HG02943 (cell line): Measurements from ENCODE around the gene OPRM1.
"Not testable (repeated sequence)": the region's sequence is repeated elsewhere in the genome, so short reads cannot be mapped to it uniquely, and the experiment has no call there.

Experiments used
- ATAC-seq: cut with Tn5 transposase; IDR thresholded peaks from one replicate; pipeline ENCODE4 v1.9.1; 2021; ENCODE audit warnings: mild to moderate bottlenecking, low read depth, moderate library complexity; ENCODE audit not compliant: unreplicated experiment

Gene OPRM1

DNA sequence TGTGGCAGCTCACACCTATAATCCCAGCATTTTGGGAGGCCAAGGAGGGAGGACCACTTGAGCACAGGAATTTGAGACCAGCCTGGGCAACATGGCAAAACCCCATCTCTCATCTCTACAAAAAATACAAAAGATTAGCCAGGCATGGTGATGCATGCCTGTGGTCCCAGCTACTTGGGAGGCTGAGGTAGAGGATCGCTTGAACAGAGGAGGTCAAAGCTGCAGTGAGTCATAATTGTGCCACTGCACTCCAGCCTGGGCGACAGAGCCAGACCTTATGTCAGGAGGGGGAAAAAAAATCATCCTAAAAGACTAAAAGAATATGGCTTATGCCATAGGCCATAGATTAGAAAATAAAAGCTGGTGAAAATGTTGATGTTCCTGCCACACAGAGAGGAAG lies 39.6 kb downstream of the OPRM1 start:
- ATAC-seq: not testable (repeated sequence)

DNA sequence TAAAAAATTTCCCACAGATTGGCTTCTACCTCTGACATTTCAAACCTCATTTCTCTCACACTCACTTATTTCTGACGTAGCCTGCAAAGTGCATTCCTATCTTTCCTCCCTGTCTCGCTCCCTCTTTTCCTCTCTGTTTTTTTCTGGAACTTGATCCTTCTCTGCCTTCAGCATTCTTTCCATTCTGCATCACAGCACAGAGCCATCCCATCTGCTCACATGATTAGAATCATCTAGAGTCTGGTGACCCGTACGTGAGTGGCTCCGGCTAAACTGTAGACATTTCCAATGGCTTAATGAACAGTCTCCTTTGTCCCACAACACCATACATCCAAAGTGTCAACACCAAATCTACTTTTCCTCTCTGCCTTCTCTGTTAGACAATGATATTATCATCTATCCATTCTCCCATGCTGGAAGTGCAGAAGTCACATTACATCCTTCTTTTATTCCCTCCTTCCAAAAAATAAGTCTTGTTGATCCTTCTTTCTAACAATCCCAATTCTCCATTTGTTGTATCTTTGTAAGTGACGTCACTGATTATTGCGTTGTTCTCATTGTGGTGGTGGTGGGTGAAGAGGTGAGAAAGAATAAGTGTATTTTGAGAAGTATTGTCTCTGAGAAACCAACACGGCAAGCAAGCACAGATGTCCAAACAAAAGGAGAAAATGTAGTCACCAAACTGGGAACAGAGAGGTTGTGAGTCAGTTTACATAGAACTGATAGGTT lies 41.6 kb downstream of the OPRM1 start:
- ATAC-seq: no peak

DNA sequence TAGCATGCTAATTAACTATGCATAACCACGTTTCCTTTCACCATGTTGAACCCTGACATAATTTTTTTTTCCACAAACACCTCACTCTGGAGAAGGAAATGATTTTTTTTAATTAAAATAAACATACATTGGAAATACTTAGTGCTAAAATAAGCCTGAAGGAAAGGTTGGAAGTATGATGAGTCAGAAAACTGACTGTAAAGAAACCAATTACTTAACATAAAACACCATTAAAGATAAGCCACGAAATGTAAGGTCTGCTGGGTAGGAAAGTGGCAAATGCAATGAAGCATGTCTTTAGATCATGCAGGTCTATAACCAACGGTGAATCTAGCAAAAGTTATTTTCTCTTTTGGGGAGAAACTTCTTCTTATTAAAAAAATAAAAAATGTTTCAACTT lies 47.5 kb downstream of the OPRM1 start:
- ATAC-seq: no peak

DNA sequence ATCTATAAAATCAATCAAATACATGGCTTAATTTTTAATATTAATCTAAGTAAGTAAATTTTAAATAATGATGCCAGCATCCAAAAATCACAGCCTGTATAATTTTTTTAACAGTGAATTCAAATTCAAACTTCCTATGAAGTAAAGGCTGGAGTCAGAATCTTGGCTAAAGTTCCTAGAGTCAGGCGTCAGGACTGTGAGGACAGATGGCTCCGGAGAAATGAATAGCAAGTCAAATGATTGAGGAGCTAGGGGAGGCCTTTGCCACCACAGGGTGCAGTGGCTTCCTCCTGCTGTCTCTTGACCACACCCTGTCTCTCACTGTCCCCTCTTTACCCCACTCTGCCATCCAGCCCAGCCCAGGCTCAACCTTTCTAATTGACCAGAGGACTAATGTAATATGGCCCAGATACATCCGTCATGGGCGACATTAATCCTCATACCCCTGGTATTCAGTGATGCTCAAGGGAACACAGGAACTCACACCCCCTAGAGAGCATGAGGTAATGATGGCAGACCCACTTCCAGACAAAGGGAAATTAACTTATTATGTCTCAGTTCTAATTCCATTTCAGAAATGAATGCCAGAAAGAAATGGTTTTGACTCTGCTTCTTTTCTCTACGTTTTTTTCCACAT lies 53.4 kb downstream of the OPRM1 start:
- no peak for ATAC-seq

DNA sequence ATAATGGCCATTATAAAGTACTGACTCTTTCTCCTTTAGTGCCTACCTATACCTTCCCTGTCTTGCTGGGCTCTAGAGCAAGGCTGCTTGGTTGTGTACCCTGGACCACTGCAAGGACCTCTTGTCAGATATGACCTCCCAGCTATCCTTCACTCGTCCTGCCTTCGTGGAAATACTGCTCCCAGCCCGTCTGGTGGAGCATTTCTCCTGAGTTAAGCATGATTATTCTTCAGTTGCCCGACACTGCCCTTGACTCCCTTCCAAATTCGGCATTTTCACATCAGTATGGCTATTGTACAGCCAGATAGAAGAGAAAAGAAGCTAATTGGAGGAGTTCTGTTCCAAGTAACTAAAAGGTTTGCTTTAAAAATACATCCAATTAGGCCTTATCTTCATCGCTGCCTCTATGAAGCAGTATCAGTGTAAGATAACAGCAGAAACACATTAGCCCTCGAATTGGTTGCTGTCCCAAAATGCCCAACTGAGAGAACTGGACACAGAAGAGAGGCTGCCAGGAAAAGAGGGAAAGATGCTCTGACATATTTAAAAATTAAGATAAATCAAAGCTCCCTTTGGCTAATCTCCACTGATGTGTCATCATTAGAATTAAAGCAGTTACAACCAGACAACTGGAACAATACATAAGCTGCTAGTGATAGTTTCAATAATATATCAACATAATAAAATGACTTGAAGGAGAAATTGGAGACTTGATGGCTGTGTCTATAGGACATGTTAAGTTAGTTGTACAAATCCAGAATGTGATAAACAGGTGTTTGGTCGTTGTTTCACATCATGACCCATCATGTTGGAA lies 54.4 kb downstream of the OPRM1 start:
- ATAC-seq: no peak

DNA sequence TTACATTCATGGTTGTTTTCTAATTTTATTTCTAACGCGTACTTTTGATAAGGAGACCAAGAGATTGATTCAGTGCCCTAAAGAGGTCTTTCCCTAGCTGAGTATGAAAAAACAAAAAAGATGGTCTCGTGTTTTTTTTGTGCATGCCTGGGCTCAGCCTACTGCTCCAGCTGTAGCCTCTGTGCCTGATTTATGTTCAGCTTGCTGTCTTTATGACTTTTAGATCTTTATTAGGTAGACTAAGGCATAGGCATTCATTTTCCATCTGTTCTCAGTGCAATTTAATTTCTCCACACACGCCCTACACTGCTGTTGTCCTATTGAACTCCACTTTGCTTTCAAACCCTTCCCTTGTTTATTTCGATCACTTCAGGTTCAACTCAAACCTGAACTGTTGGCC lies 56.5 kb downstream of the OPRM1 start:
- ATAC-seq: no peak

DNA sequence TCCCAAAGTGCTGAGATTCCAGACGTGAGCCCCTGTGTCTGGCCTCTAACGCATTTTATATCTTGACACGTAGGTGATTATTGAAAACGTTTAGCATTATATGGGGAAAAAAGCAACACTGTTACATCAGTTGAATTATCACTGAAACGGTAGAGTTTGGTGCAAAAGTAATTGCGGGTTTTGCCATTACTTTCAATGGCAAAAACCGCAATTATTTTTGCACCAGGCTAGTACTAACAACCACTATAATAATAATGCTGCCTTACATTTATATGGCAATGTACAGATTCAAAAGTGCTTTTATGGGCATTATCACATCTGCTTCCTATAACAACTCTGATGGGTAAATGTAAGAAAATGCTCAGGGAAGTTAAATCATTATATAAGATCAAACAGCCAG lies 57.3 kb downstream of the OPRM1 start:
- ATAC-seq: no peak

DNA sequence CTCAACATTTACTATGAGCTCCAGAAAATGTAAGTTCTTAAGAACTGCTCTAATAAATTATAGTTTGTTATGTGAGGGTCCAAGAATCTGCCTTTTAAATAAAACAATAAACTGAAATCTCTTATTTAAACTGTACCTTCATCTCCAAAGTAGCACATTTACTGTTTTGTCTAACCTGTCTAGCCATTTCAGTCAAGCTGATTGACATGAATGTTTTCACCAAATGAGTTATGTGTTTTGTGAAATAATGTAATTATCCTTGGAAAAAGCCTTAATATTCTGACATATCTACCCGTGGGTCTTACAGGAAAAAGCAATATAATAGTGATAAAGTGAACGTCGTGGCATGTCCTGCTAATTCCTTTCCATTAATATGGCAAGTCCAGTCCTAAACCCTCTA lies 57.8 kb downstream of the OPRM1 start:
- no peak for ATAC-seq

DNA sequence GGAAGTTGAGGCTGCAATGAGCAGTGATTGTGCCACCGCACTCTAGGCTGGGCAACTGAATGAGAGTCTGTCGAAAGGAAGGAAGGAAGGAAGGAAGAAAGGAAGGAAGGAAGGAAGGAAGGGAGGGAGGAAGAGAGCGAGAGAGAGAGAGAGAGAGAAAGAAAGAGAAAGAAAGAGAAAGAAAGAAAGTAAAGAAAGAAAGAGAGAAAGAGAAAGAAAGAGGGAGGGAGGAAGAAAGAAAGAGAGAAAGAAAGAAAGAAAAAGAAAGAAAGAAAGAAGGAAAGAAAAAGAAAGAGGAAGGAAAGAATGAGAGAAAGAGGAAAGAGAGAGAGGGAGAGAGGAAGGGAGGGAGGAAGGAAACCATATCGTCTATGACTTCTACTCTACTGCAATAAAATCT lies 60.2 kb downstream of the OPRM1 start:
- ATAC-seq: no peak

DNA sequence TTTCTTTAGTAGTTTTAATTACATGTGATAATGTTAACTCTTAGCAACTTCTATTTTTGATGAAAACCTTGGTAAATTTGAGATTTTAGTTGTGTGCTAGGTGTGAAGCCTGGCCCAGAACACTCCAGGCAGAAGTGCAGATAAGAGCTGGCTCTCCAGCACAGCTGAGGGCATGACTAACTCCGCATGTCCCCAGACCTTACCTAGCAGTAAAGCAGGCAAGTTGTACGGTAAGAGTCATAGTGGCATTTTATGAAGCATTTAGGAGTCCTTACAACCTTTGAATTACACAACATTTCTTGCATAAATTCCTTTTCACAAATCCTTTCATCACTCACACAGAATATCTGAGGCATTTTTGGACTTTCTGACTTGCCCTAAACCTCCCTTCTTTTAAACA lies 67.2 kb downstream of the OPRM1 start:
- ATAC-seq: no peak

DNA sequence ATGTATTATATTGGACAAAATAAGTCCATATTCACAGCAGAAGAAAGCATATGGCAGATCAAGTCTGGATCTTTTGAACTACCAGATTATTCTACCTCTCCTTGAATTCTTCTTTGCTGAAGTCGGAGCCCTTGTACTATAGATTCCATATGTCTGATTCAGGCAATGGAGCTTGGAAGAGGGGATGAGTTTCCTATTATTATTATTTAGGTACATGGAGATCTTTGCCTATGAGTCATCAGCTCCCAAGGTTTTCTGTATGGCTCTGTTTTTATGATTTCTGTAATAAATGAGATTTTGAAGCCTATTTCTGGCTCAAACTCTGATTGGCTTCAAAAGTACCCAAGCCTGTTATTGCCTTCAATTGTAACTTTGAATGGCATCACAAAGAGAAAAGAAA lies 72.0 kb downstream of the OPRM1 start:
- no peak for ATAC-seq

DNA sequence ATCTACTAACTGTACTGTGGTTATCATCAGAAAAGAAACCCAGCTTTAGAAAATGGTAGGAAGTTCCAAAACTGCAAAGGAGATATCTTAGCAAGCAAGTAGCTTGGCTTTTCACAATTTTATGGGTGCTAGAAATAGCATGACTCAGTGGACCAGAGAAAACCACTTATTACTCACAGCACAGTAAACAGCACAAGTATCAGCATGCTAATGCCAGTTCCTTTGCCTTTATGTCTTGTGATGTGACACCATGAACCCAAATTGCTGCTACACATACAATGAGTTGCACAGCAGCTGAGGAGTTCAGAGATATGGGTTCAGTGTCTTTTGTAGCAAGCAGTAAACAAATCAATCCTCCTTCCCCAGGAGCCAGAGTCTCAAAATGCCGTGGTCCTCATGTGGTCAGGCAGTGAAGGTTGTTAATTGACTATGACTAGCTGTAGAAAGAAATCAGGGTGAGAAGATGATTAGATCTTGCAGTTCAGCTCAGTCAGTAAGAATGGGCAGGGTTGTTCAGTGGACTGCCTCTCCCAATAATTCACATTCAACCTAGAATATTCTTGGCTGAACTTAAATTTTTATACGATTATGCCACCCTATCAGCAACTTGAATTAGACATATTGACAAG lies 73.3 kb downstream of the OPRM1 start:
- no peak for ATAC-seq

DNA sequence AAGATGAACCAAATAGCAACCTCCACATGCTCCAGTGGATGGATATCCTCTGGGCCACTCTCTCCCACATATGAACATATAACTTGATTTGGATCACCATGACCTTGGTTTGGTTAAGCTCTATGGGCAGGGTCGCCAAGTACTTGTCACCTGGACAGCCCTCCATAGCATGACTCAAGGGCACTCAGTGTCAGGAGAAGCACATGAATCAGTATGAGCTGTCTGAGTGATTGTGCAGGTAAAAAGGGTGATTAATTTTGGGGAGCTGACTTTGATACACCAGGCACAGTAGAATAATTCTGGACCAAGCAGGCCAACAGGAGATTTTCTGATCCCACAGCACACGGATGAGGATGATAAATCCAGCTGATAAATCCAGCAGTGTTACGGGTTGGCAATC lies 74.4 kb downstream of the OPRM1 start:
- ATAC-seq: no peak

DNA sequence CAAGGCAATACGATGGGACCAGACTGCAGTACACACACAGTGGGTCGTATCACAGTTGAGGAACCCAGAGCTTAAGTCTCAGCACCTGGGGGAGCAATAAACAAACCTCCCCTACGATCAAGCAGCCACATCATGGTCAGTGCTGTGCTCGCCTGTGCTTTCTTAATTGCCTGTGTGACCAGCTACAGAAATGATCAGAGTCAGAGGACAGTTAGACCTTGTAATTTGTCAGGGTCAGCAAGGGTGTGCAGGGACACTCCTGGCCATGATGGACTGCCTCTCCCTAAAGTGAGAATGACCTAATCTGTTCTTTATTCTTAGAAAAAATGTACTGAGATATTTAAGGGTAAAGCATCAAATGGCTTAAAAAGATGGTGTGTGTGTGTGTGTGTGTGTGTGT lies 78.4 kb downstream of the OPRM1 start:
- ATAC-seq: no peak

DNA sequence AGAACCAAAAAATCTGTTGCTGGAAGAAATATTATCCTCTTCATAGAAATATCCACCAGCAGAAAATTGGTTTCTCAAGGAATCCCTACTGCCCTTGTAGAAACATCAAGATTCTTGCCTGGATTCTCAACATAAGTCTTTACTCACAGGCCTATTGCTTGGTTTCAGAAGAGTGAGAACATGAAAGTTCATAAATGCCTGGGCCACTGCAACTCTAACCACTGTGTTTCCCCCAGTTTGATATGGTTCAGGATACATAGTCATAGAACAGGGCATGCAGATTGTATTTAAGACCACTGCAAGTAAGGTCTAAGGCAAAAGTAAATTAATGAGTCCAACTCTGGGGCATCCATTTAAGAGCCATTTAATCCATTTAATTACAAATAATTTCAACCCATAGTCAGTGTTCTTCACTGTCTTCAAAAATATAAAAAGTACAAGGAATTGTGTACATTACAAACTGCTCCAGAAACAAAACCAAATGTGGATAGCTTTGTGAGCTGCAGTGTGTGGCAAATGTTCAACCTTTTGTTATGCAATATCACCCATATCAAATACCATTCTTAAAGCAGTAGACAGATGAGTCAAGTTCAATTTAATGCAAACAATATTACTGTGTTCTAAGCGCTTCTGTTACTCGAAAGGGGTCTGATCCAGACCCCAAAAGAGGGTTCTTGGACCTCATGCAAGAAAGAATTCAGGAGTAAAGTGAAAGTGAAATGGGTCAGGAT lies 83.3 kb downstream of the OPRM1 start:
- ATAC-seq: no peak

DNA sequence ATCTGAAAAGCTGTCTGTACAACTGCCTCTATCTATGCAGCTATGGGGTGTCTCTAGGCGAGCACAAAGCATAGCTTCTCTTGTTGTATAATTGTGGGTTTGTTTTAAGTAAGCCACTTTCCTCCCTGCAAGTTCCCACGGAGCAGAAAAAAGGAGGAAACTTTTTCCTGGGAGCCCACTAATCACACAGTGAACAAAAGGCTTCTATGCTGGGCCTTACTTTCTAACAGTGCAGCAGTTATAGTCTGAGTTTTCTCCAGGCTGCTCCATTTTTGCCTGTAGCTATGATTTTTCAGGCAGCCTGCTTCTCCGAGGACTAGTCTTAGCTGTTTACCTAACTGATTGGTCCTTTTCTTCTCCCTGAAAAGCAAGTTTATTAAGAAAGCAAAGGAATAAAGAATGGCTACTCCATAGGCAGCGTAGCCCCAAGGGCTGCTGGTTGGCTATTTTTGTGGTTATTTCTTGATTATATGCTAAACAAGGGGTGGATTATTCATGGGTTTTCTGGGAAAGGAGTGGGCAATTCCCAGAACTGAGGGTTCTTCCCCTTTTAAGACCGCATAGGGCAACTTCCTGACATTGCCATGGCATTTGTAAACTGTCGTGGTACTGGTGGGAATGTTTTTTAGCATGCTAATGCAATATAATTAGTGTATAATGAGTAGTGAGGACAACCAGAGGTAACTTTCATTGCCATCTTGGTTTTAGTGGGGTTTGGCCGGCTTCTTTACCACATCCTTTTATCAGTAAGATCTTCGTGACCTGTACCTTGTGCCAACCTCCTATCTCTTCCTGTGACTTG lies 84.3 kb downstream of the OPRM1 start:
- no peak for ATAC-seq

DNA sequence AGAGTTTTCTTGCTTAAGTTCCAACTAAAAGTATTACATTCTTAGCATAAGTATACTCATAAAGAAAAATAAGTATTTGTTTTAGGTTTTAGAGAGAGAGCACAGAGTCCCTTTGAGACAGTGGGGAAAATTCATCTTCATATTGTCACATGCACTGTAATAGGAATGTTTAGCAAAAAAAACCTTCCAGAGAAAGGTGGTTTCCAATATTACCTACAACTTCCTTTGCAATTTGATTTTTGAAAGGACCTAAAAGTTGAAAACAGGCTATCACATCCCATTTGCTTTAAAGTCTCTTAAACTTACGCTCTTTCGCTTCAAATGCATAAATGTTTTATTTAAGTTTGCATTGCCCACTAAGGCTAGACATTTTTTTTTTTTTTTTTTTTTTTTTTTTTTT lies 86.4 kb downstream of the OPRM1 start:
- ATAC-seq: no peak

DNA sequence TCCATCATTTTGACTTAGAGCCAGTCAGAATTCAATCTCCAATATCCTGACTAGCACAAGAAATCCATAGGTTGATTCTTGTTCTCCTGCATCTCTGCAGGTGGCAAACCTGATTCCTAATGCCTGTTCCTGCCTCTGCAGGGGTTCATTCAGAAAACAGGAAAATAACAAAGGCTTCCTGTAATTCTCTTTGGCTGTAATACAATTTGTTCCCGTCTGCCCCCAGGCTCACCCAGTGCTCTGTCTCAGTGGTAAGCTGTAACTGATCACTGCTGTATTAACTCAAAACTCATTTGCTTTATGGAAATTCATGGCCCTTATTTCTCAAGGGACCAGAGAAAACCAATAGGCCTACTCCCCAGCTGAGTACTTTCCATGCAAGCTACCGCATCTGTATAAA lies 88.6 kb downstream of the OPRM1 start:
- no peak for ATAC-seq

DNA sequence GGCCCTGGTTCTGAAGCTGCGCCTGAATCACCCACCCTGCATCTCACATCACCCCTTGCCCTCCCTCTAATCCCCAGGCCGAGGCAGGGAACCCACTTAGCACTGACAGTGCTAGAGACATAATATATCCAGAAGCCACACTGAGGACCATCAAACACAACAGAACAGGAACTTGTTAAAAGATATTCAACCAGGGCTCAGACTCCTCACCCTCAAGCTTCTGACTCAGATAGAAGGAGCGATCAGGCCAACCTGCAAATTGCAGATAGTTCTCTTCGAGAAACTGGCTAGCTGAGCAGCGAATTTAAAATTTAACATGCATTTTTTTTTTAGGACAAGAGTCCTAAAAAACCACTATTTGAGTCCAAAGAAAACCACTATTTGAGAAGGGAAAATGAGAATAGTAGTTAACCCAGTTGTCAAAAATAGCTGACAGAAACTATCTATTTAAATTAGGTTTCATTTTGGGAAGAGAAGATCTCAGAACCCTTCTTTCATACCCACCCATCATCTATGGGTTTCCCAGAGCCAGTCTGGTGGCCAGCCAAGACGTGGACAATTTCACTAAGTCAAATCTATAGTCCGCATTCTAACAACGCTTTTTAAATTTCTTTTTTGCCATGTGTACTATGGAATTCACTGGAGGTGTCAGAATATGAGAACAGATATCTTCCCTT lies 95.6 kb downstream of the OPRM1 start:
- ATAC-seq: no peak
